ENCODE data around the gene OMG.
"Not testable (repeated sequence)": the region's sequence is repeated elsewhere in the genome, so short reads cannot be mapped to it uniquely, and the experiment has no call there.

Gene OMG

DNA sequence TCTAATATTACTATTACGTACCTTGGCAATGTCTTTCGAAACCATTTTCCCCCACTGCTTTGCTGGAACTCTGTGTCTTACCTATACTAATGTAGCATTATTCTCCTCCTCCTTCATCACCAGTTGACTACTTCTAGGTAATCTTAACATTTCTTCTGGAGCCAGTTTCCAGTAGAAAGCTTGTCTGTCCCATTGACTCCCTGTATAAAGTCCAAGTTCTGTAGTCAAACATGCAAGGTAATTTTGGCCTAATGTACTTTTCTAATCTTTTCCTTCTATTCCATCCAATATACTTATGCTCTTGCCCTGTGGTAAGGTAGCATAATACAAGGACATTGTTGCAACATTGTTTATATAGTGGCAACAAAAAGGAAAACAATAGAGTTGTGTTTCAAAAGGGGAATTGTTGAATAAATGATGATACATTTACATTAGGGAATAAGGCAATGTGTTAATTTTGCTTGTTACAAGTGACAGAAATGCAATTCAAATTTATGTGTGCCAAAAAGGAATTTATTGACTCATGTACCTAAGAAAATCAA lies 27.9 kb downstream of the OMG start:
- DNase-seq, result no peak
- intact Hi-C loops (cut with DNase I), result no loop called here

DNA sequence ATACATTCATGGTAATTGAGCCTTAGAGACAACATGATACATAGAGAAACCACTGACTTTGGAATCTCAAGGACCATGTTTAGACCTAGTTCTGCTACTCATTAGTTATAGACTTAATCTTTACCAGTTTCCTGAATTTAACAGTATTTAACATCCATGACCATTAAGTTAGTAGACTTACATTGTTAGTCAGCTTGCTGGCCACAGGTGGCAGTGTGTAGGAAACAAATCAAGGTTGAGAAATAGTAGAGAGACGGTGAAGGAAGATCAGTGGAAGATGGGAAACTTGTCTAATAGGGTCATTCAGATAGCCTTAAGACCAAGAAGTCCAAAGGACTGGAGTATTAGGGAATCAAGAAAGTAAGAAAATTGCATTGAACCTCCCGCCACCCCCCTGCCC lies 31.0 kb downstream of the OMG start:
- intact Hi-C loops (cut with DNase I), result no loop called here
- no peak for DNase-seq

DNA sequence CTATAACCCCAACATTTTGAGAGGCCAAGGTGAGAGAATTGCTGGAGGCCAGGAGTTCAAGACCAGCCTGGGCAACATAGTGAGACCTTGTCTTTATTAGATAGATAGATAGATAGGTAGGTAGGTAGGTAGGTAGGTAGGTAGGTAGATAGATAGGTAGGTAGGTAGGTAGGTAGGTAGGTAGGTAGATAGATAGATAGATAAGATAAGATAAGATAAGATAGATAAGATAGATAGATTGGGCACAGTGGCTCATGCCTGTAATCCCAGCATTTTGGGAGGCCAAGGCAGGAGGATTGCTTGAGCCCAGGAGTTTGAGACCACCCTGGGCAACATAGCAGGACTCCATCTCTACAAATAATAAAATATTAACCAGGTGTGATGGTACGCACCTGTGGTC lies 34.1 kb downstream of the OMG start:
- DNase-seq; intact Hi-C loops (cut with DNase I): not testable (repeated sequence)

DNA sequence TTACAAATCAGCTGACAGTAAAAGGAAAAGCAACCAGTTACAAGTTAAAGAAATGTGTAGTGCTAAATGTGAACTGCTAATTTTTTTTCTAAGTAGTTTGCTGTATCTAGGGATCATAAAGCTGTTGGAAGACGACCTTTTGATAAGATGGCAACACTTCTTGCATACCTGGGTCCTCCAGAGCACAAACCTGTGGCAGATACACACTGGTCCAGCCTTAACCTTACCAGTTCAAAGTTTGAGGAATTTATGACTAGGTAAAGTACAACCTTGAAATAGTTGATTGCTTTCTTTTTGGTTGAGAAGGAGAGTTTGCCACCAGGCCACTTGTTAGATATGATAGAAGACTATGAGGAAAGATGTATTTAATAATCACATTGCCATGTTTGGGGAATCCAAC lies 35.4 kb downstream of the OMG start:
- intact Hi-C loops (cut with DNase I), result no loop called here
- no peak for DNase-seq

DNA sequence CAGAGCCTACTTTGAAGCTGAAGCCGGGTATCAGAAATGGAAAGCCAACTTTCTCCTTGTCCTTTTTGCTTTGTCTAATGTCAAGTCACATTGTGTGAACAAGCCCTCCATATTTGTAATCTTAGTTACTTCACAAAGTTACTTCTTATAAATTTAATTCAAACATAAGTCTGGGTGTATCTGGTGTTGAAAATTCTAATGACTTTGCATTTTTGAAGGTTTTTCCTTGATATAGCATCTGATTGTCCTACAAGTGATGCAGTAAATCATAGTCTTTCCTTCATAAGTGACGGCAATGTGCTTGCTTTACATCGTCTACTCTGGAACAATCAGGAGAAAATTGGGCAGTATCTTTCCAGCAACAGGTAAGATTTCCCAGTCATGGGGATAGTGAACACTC lies 36.9 kb downstream of the OMG start:
- no peak for DNase-seq
- intact Hi-C loops (cut with DNase I), result no loop called here

DNA sequence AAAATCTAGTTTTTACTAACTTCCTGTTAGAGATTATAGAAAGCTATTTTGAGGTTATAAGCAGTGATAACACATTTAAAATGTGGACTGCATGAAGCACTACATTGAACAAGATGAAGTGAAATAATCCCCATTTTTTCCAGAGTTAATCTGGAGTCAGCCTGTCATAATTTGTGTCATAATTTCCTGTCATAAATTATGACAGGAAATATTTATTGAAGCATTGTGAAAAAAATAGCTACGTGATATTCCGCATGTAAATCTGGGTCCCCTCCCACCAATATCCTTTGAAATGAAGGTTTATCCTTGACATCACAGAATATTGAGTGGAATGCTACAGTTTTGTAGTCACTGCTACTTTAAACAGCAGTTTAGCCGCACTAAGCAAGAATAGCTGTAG lies 40.1 kb downstream of the OMG start:
- intact Hi-C loops (cut with DNase I), result no loop called here

DNA sequence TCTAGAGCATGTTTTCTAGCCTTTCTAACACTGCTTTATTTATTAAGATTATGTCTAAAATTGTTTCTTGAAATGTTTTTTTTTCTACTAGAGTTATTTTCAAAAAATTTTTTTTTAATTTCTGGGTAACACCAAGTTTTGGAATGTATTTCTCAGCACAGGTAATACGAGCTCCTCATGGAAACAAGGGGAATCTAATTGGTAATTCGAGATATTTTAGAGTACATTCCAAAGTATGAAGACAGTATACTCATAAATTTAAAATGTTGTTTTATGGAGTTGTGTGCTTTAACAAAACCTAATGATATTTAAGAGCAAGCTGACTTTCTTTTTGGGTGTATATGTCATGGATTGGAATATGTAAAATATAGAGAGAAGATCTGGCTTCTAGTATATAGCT lies 42.4 kb downstream of the OMG start:
- intact Hi-C loops (cut with DNase I), result no loop called here
- DNase-seq, result no peak

More for the DNA sequence above, 40.1 kb downstream of the OMG start:
- DNase-seq, result no peak

DNA sequence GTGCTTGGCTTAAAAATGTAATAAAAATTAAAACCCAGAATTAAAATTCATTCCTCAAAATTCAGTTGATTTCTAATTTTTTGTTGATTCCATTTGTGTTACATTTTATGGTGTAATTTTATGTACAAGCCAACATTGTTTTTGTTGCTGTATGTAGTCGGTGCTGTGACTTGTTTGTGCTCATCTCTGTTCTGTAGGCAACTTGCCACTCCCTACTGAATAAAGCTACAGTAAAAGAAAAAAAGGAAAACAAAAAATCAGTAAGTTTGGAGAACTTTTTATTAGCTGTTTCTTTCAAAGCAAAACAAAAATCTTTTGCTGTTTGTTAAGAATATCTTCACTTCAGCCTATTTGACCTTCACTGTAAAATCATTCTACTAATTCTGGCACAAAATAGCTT lies 44.3 kb downstream of the OMG start:
- DNase-seq, result no peak
- intact Hi-C loops (cut with DNase I), result no loop called here

DNA sequence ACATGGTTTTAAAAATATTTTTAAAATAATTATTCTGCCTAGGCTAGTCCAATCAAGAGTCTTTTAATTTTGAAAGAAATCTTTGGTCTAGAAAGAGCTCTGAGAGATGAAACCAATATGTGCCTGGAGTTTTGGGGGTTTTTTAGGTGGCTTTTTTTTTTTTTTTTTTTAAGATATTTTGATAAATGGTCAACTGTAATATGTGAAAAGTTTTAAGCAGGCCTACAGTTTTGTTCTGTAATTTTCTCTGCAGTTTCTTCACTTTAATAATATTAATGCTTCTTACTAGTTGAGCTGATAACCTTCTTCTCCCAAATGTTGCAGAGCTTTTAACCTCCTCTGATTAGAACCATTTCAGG lies 45.1 kb downstream of the OMG start:
- intact Hi-C loops (cut with DNase I), result no loop called here
- DNase-seq, result no peak

DNA sequence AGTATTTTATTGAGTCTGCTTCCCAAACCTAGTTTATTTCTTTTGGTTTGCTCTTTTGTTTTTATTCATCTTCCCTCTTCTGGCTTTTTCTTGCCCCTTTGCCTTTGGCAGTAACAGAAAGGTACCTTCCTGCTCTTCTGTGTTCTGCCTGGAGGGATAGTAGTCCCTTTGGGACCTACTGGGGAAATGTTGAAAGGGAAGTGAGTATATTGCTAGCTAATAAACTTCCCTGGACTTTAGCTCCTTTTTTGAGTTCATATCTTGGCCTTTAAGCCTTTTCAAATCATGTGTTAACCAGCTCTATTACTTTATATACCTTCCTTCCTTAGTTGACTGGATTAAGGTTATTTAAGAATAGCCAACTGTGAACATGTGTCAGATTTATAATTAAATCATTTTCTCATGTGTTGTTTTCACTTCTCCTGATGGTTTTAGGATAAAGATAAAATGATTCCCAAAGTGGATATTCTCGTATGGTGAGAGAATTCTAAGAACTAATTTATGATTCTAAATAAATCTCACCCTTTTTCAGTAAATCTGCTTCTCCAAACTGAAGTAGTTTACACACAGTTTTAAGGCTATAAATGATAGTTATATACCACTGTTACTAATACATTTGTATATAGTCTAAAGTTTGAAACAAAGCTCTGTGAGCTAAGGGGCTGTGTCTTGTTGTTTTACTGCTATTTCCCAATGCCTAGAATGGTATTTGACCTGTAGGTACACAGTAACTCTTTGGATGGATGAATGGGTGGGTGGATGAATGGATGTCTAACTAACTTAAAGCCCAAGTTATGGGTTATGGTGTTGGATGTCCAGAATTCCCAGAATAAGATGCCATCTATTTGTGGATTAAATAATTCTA lies 45.7 kb downstream of the OMG start:
- no peak for DNase-seq
- intact Hi-C loops (cut with DNase I), result no loop called here

DNA sequence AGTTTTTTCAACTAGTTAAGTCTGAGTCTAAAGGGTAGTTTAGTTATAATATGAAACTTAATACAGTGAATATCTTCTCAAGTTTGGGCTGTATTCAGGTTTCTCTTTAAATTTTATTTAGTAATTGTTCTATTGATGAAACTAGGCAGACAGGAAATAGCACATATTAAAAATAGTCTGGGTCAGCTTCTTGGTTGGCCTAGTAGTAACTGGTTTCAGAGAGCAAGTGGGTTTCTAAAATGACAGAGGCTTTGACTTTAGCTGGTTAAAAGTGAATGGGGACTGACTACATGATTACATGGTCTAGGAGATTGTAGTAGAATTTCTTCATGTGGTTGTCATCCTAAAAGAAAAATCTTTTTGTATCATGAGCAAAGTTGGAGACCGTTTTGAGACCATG lies 46.8 kb downstream of the OMG start:
- intact Hi-C loops (cut with DNase I), result no loop called here
- DNase-seq, result no peak

DNA sequence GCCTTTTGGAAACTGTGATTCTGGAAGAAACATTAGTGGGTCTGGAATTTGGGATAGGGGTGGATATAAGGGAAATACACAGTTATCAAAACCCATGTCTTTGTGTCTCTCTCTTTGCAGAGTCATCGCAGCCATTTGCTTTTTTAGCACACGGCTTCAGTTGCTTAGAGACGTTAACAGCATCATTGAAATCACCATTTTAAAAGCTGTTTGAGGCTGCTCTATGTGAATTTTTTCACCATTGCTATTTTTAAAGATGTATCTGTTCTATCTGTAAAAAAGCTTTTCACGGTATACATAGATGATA lies 47.3 kb downstream of the OMG start:
- intact Hi-C loops (cut with DNase I), result no loop called here
- no peak for DNase-seq

DNA sequence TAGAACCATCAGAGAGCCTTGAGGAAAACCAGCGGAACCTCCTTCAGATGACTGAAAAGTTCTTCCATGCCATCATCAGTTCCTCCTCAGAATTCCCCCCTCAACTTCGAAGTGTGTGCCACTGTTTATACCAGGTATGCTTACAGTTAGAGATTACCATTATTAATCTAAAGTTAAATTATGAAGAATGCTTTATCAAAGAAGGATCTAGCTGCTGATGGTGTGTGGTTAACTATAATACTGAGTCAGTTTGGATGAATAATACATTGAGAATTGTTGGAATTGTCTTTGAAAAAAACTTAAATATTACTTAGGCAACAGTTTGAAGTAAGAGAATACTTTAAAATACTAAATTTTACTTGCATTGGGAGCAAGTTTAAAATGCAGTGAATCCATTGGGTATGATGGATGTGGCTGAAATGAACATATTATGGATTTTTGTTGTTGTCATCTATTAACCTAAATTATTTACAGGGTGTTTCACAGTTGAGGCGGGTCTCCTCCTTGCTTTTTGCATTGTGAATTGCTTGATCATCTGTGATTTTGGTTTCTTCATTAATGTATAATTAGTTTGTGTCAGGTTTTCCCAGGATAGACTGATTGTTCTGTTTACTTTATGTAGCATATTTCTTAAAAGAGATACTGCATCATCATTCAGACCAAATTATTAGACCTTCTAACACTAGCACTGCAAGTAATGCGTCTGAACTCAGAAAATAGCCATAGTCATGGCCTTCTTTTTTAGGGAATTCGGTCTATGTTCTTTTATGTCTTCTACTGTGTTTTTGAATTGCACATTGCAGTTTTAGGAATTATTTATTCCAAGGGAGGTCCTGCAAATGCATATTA lies 47.8 kb downstream of the OMG start:
- no peak for DNase-seq
- intact Hi-C loops (cut with DNase I), result no loop called here
